ENCODE results near the gene SH3PXD2A.

SH3PXD2A gene

GRCh38 chr10:103802637-103803353 is 52.6 kb downstream of the SH3PXD2A start:
- H3K9me3 Mint-ChIP-seq: no peaks in the 10 kb centered on the region
- no peaks in the 10 kb centered on the region for H3K27me3 Mint-ChIP-seq
- ATAC-seq (replicated peaks) (no peak), DNase-seq (no peak)
- H3K27ac Mint-ChIP-seq: peak overlapping the region in 1 of 2 donors; percentile 61
- no peak overlapping the region for H3K4me3 Mint-ChIP-seq
- H3K36me3 Mint-ChIP-seq (ENCODE audit: insufficient read depth): peaks cover 6% of the 10 kb centered on the region
- H3K4me1 Mint-ChIP-seq (ENCODE audit: low read depth in 2 of 2): peaks cover 25 to 26% of the 10 kb centered on the region in 2 donors

GRCh38 chr10:103802081-103802480 is 53.3 kb downstream of the SH3PXD2A start:
- H3K9me3 Mint-ChIP-seq: no peaks in the 10 kb centered on the region
- no peak overlapping the region for H3K4me3 Mint-ChIP-seq
- DNase-seq: no peak
- H3K27me3 Mint-ChIP-seq: no peaks in the 10 kb centered on the region
- no peak for ATAC-seq (replicated peaks)
- H3K36me3 Mint-ChIP-seq (ENCODE audit: insufficient read depth): peaks cover 6% of the 10 kb centered on the region
- no peak overlapping the region for H3K27ac Mint-ChIP-seq
- peaks cover 25 to 26% of the 10 kb centered on the region in 2 donors for H3K4me1 Mint-ChIP-seq (ENCODE audit: low read depth in 2 of 2)

GRCh38 chr10:103800789-103801540 is 54.4 kb downstream of the SH3PXD2A start:
- H3K27me3 Mint-ChIP-seq: no peaks in the 10 kb centered on the region
- peak overlapping the region; percentile 92 to 94 for H3K27ac Mint-ChIP-seq
- peaks cover 6% of the 10 kb centered on the region for H3K36me3 Mint-ChIP-seq (ENCODE audit: insufficient read depth)
- peaks cover 25 to 26% of the 10 kb centered on the region in 2 donors for H3K4me1 Mint-ChIP-seq (ENCODE audit: low read depth in 2 of 2)
- peak; percentile 96 for ATAC-seq (replicated peaks)
- H3K9me3 Mint-ChIP-seq: no peaks in the 10 kb centered on the region
- peak overlapping the region; percentile 52 to 73 for H3K4me3 Mint-ChIP-seq
- DNase-seq: peak; percentile 38 to 53 (median 45)

- DNase-seq: no peak
- ATAC-seq (replicated peaks): no peak
- no peaks in the 10 kb centered on the region for H3K27me3 Mint-ChIP-seq
- H3K4me3 Mint-ChIP-seq: peak overlapping the region; percentile 52 to 73
- H3K9me3 Mint-ChIP-seq: no peaks in the 10 kb centered on the region
- peaks cover 25 to 26% of the 10 kb centered on the region in 2 donors for H3K4me1 Mint-ChIP-seq (ENCODE audit: low read depth in 2 of 2)
- peak overlapping the region; percentile 92 to 94 for H3K27ac Mint-ChIP-seq
- peaks cover 6% of the 10 kb centered on the region for H3K36me3 Mint-ChIP-seq (ENCODE audit: insufficient read depth)
Observed at GRCh38 chr10:103800089-103800488, 55.3 kb downstream of the SH3PXD2A start.

GRCh38 chr10:103799341-103799740 is 56.0 kb downstream of the SH3PXD2A start:
- Mint-ChIP-seq H3K4me3 (no peak overlapping the region), H3K36me3 (ENCODE audit: insufficient read depth) (peaks cover 6% of the 10 kb centered on the region), H3K4me1 (ENCODE audit: low read depth in 2 of 2) (peaks cover 25 to 26% of the 10 kb centered on the region in 2 donors), H3K27ac (peak overlapping the region in 1 of 2 donors; percentile 92), H3K9me3 (no peaks in the 10 kb centered on the region), H3K27me3 (no peaks in the 10 kb centered on the region)
- ATAC-seq (replicated peaks) (no peak), DNase-seq (no peak)

- H3K36me3 Mint-ChIP-seq (ENCODE audit: insufficient read depth): peaks cover 6% of the 10 kb centered on the region
- no peak for DNase-seq
- no peaks in the 10 kb centered on the region for H3K9me3 Mint-ChIP-seq
- no peak overlapping the region for H3K4me3 Mint-ChIP-seq
- H3K27me3 Mint-ChIP-seq: no peaks in the 10 kb centered on the region
- H3K27ac Mint-ChIP-seq: no peak overlapping the region
- H3K4me1 Mint-ChIP-seq (ENCODE audit: low read depth in 2 of 2): peaks cover 18 to 21% of the 10 kb centered on the region in 2 donors
- ATAC-seq (replicated peaks): no peak
Observed at GRCh38 chr10:103798511-103798910, 56.9 kb downstream of the SH3PXD2A start.

GRCh38 chr10:103797857-103798256 is 57.5 kb downstream of the SH3PXD2A start:
- ATAC-seq (replicated peaks): no peak
- Mint-ChIP-seq H3K36me3 (ENCODE audit: insufficient read depth) (peaks cover 6% of the 10 kb centered on the region), H3K27ac (no peak overlapping the region), H3K27me3 (no peaks in the 10 kb centered on the region), H3K4me3 (no peak overlapping the region), H3K4me1 (ENCODE audit: low read depth in 2 of 2) (peaks cover 17 to 21% of the 10 kb centered on the region in 2 donors), H3K9me3 (no peaks in the 10 kb centered on the region)
- DNase-seq: no peak

- Mint-ChIP-seq H3K4me3 (no peak overlapping the region), H3K36me3 (ENCODE audit: insufficient read depth) (peaks cover 6% of the 10 kb centered on the region), H3K4me1 (ENCODE audit: low read depth in 2 of 2) (peaks cover 13 to 15% of the 10 kb centered on the region in 2 donors), H3K9me3 (no peaks in the 10 kb centered on the region), H3K27me3 (no peaks in the 10 kb centered on the region), H3K27ac (peak overlapping the region in 1 of 2 donors; percentile 13)
- ATAC-seq (replicated peaks) (no peak), DNase-seq (no peak)
Observed at GRCh38 chr10:103795634-103796270, 59.6 kb downstream of the SH3PXD2A start.

- H3K27ac Mint-ChIP-seq: no peak overlapping the region
- ATAC-seq (replicated peaks) (no peak), DNase-seq (no peak)
- no peaks in the 10 kb centered on the region for H3K9me3 Mint-ChIP-seq
- peaks cover 5 to 7% of the 10 kb centered on the region in 2 donors for H3K4me1 Mint-ChIP-seq (ENCODE audit: low read depth in 2 of 2)
- H3K36me3 Mint-ChIP-seq (ENCODE audit: insufficient read depth): peaks cover 3% of the 10 kb centered on the region
- H3K4me3 Mint-ChIP-seq: no peak overlapping the region
- H3K27me3 Mint-ChIP-seq: no peaks in the 10 kb centered on the region
Observed at GRCh38 chr10:103794996-103795395, 60.4 kb downstream of the SH3PXD2A start.

GRCh38 chr10:103793920-103794883 is 61.2 kb downstream of the SH3PXD2A start:
- no peaks in the 10 kb centered on the region for H3K27me3 Mint-ChIP-seq
- H3K36me3 Mint-ChIP-seq (ENCODE audit: insufficient read depth): peaks cover 3% of the 10 kb centered on the region
- no peak for ATAC-seq (replicated peaks)
- peaks cover 0 to 3% of the 10 kb centered on the region in 2 donors for H3K4me1 Mint-ChIP-seq (ENCODE audit: low read depth in 2 of 2)
- no peak overlapping the region for H3K4me3 Mint-ChIP-seq
- no peaks in the 10 kb centered on the region for H3K9me3 Mint-ChIP-seq
- no peak overlapping the region for H3K27ac Mint-ChIP-seq
- DNase-seq: no peak

- H3K4me1 Mint-ChIP-seq (ENCODE audit: low read depth in 2 of 2): no peaks in the 10 kb centered on the region
- H3K27ac Mint-ChIP-seq: no peak overlapping the region
- DNase-seq (no peak), ATAC-seq (replicated peaks) (no peak)
- H3K36me3 Mint-ChIP-seq (ENCODE audit: insufficient read depth): peaks cover 3% of the 10 kb centered on the region
- no peaks in the 10 kb centered on the region for H3K9me3 Mint-ChIP-seq
- H3K4me3 Mint-ChIP-seq: no peak overlapping the region
- H3K27me3 Mint-ChIP-seq: no peaks in the 10 kb centered on the region
Observed at GRCh38 chr10:103793429-103793828, 61.9 kb downstream of the SH3PXD2A start.

- DNase-seq: no peak
- peaks cover 0 to 2% of the 10 kb centered on the region in 2 donors for H3K27me3 Mint-ChIP-seq
- no peak overlapping the region for H3K27ac Mint-ChIP-seq
- H3K36me3 Mint-ChIP-seq (ENCODE audit: insufficient read depth): peaks cover 3% of the 10 kb centered on the region
- no peak for ATAC-seq (replicated peaks)
- H3K9me3 Mint-ChIP-seq: no peaks in the 10 kb centered on the region
- H3K4me3 Mint-ChIP-seq: no peak overlapping the region
- H3K4me1 Mint-ChIP-seq (ENCODE audit: low read depth in 2 of 2): no peaks in the 10 kb centered on the region
Observed at GRCh38 chr10:103792547-103792946, 62.8 kb downstream of the SH3PXD2A start.

GRCh38 chr10:103791858-103792257 is 63.5 kb downstream of the SH3PXD2A start:
- DNase-seq: no peak
- H3K4me3 Mint-ChIP-seq: no peak overlapping the region
- H3K9me3 Mint-ChIP-seq: no peaks in the 10 kb centered on the region
- peaks cover 3% of the 10 kb centered on the region for H3K36me3 Mint-ChIP-seq (ENCODE audit: insufficient read depth)
- no peak overlapping the region for H3K27ac Mint-ChIP-seq
- H3K4me1 Mint-ChIP-seq (ENCODE audit: low read depth in 2 of 2): no peaks in the 10 kb centered on the region
- no peak for ATAC-seq (replicated peaks)
- H3K27me3 Mint-ChIP-seq: peaks cover 0 to 9% of the 10 kb centered on the region in 2 donors

Measured in effector memory CD8-positive, alpha-beta T cell (primary cell).